Erythroblast (primary cell): Measurements from ENCODE around the gene R3HDM2.

Experiments used
- GATA1 ChIP-seq: IDR thresholded peaks from 2 replicates; pipeline ENCODE4 v1.6.1; 2011; ENCODE audit warnings: low read depth, mild to moderate bottlenecking, control low read depth, low read length, moderate library complexity
- POLR2A ChIP-seq: IDR thresholded peaks from 2 replicates; pipeline ENCODE4 v1.6.1; 2011; ENCODE audit warnings: mild to moderate bottlenecking, low read length

DNA sequence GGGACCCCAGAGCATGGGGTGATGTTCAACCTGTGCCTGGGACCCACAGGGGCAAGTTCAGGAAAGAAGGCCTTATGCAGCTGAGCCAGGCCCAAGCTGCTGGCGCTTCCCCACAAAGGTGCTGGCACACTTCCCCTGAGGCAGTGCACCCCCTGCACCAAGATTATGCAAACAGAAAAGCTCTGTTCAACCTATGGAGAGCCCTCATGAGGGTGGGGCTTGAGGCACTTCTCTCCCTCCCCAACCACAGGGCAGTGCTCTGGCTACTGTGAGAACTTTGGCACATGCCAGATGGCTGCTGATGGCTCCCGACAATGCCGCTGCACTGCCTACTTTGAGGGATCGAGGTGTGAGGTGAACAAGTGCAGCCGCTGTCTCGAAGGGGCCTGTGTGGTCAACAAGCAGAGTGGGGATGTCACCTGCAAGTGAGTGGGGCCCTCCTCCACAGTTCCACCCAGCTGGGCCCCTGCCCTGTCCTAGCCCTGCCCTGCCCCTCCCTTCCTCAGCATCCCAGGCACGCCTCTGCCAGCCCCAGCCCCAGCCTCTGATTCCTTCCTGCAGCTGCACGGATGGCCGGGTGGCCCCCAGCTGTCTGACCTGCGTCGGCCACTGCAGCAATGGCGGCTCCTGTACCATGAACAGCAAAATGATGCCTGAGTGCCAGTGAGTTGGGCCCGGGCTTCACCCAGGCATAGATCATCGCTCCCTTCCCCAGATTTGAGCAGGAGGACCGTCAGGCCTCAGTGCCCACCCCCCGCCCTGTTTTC lies 219.7 kb downstream of the R3HDM2 start:
- TF ChIP-seq POLR2A: no peak
- TF ChIP-seq GATA1: no peak
